Stimulated activated CD8-positive, alpha-beta memory T cell treated with anti-CD3 and anti-CD28 coated beads, Interleukin-12 subunit alpha, Interleukin-12 subunit beta, amount 100 ng/mL, for 24 hours (primary cell): ENCODE data around the gene FLNB.

ENCODE experiments used
- DNase-seq: peaks from one replicate; pipeline ENCODE4 v3.0.0-alpha.2; 2020; ENCODE audit errors: extremely low read depth

The FLNB gene

DNA sequence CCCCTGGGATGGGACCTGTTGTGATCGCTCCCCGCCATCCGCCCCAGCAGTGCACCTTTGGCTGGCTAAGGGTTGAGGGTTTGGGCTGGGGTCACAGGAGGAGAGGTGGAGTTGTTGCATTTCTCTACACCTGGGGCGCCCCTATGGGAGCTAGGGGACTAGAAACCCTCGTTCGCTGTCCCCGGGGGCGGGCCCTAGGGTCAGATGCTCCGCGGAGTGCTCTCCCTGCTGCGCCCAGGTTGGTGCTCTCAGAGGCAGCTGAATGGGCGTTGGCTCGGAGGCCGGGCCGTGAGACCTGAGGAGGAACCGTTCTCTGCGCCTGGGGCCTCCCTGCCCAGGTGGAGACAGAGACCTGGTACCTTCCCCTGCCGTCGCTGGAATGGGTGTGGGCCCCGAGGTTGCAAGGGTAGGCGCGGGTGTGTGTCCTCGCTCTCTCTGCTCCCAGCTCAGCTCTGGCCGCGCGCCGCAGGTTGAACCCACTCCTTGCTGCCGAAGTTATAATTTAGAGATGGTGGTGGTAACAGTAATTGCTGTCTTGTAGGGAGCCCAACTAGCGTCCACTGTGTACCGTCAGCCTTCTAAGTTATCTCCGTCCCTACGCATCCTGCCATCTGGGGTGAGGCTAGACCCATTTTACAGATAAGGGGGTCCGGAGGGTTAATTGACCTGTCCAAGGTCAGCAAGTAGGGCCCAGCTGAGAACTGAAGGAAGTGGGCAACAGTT is 965 bp downstream of the FLNB start:
- no peak for DNase-seq

DNA sequence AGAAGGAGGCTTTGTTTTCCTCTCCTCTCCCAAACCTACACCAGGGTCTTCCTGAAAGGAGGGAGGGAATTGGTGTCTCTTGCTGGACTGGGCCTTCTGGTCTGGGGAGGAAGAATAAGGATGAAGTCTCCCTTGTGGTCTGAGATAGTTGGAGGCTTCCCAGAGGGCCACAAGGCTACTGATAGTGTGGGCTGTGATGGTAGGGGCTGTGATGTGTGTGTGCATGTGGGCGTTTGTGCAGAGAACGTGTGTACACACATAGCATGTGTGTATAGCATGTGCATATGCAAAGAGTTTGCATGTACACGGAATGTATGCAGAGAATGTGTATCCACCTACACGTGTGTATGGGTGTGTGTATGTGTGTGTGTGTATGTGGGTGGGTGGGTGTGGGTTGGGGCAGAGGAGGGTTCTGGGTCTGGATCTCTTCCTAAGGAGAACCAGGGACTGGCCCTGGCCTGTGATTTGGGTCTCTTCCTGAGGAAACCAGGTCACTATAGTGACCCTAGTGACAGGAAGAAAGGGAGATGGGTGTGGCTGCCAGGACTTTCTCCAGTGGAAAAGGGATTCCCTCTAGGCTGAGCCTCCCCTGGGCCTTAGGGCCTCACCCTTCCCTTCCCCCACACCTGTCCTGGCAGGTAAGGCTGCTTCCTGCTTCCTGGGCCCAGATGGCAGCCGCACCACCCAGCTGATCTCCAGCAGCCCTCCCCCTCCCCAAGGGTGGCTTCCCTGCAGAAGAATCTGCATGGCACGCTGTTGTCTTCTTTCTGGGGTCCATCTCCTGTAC is 1.7 kb downstream of the FLNB start:
- no peak for DNase-seq

DNA sequence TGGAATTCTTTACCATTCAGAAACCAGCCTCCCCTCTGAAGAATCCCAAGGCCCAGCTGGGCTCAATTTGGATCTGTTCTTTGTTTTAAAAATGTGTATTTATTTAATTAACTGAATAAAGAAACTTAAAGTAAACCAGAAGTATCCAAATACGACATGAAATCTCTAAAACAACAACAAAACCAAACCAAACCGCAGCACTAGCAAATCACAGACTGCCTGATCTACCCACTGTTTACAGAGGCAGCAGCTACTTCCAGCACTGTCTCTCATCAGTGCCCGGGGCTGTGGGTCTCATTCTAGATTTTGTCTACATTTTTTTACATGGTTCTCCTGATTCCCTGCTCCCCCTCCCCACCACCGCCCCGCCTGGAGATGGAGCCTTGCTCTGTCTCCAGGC is 2.3 kb downstream of the FLNB start:
- no peak for DNase-seq

DNA sequence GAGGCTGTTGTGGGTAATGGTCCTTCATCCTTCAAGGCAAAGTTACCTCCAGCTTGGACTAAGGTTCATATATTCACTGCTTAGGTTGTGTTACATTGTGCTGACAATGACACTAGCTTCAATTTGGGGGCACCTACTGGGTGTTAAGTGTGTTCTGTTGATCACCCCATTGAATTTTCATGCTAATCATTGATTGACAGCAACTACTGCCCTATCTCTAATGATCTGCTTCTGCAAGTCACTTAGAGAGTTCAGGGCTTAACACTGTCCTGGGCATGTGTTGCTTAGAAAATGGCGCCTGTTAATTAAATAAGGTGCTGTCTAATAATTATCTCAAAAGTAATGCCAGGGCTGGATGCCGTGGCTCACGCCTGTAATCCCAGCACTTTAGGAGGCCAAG is 3.4 kb downstream of the FLNB start:
- no peak for DNase-seq

DNA sequence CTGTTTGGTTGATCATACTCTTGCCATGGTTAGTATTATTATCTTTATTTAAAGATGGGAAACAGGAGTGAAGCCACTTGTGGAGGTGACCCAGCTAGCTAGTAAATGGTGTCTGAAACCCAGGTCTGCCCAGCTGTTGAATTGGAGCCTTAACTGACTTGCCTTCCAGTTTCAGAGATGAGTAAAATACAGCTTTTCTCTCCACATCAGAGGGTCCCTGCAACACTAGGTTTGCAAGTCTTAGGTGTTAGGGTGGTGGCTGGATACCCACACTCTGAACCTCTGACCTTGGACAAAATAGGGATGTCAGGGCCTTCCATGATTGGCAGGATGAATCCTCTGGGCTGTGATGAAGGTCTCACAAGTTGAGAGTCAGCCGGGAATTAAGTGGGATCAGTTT is 4.1 kb downstream of the FLNB start:
- no peak for DNase-seq

DNA sequence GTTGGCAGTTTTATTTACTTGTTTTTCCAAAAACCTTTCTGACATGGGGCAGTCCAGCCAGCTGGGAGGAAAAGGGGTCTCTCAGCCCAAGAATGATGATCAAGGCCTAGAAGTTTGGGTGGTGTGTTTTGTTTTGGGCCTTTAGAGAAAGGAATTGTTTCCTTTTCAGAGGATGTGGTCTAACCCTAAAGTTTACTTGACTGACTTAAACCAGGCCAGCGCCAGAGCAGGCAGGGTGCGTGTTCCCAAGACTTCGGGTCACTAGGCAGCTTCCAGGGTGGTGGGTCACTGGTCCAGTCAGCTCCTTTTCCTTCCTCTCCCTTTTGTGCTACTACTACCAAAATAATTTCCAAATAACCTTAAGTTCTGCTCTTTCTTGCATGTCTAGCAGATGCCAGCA is 4.9 kb downstream of the FLNB start:
- DNase-seq = no peak

DNA sequence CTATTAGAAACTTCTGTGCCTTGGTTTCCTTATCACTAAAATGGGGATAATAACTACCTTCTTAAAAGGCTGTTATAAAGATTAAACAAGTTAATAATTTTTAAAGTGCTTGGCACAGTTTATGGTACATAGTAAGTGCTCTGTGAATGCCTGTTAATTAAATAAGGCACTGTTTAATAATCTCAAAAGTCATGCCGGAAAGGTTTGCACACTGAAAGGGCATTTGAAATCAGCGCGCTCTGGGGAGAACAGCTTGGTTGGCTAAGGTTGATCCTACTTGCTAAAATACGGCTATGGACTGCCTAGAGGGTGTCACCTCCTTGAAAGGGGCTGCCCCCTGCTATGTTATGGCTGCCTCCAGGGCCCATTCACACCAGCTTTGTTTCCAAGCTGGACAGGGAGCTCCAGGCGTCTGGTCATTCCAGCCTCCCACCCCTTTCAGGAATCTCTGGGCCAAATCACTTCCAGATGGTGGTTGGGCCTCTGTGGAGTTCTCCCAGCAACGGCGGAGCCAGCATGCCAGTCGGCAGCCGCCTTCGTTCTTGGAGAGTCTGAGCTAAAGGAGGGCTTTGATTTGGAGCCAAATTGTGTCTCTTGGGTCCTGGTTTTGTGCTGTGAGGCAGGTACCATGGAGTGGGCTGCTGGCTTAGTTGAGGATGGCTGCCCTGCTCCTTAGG is 5.9 kb downstream of the FLNB start:
- DNase-seq = no peak

DNA sequence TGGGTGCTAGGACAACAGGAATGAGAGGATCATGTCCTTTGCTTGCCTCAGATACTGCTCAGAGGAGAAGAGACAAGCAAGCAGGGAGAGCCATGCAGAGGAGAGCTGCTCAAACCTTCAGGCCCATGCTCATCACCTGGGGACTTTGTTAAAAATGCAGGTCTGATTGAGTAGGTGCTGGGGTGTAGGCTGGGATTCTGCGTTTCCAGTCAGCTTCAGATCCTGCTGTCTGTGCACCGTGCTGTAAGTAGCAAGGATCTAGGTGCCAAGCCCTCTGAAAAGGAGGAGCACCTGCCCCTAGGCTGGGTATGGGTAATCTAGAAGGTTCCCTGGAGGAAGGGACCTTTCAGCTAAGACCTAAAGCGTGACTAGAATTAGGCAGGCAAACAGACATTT is 7.3 kb downstream of the FLNB start:
- no peak for DNase-seq

DNA sequence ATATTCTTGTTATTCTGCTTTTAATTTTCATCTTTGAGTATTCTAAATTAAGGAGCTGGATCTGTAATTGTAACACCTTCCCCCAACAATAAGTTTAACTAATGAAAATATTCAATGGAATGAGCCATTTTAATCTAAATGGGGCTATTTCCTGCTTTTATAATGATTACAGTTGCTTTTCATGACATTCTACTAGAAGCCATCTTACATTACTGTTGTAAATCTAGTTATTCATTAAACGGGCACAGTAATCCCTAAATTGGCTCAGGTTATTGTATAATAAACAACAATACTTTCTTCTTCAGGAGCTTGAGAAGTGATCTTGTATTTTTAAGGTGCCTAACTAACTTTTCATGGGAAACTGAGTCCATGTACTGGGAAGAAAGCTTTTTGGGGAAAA is 8.5 kb downstream of the FLNB start:
- no peak for DNase-seq

DNA sequence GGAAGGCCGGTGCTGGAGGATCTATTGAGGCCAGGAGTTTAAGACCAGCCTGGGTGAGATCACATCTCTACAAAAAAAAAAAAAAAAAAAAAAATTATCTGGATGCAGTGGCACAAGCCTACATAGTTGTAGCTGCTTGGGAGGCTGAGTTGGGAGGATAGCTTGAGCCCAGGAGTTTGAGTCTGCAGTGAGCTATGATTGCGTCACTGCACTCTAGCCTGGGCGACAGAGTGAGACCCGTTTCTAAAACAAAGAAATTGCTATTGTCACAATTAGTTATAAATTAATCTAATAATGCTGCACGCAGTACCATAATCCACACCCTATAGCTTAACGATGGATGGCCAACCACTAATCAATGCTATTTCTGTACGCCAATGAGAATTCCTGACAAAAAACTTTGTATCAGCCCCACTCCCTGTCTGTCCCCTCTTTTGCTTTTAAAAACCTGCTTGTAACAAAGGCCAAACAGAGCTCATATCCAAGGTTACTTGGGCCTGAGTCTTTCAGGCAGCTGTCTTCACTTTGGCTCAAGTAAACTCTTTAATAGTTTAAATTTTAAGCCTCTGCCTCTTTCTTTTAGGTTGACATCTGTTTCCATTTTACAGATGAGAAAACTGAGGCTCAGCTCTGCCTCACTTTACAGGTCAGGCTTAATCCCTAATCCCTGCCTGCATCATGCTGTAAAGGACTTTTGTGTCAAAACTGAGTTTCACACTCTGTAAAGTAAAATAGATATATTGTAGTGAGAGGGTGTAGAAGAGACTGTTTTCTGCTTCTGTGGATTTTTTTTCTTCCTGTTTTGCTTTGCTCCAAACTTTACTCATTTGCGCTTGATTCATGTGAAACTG is 10.9 kb downstream of the FLNB start:
- DNase-seq = no peak

DNA sequence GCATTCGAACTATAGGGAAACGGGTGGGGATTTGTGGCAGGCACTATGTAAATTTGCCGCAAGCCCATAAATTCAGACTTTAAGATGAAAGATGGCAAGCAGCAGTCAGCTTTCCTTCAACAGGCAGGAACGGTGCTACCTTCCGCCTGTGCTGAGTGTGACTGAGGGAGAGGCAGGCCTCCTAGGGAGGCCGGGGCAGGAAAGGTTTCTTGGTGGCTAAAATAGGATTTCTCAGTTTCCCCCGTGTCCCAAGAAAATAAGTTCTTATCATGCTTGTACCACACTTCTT is 12.5 kb downstream of the FLNB start:
- no peak for DNase-seq

DNA sequence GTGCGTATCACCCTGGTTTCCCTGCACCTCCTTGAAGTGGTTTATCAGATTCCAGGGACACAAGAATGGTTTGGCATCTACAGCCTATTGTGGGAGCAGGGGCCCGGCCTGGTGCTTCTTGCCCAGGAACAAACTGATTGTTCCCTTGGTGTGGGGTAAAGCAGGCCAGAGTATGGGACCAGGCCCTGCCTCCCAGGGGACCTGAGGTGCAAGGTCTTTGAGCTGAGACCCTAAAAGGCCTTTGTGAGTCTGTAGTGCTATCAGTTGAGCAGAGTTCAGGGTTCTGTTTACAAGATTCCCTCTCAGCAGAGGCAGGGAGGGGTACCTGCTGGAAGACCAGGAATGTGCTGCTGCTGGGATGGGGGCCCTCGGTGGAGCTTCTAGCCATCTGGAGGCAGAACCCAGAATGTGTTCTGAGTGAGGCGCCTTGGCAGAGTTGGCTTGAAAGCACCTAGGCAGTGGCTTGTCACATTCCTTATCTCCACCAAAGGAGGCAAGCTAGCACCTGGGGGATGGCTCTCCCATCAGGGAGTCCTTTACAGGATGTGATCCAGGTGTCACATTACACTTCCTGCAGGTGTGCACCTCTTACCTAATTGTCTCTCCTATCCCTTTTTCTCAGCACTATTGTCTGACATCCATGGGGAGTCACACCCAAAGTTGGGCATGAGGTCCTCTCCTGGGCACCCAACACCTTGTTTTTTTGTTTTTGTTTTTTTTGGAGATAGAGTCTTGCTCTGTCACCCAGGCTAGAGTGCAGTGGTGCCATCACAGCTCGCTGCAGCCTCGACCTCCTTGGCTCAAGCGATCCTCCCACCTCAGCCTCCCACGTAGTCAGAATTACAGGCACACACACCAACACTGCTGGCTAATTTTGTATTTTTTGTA is 13.1 kb downstream of the FLNB start:
- no peak for DNase-seq

DNA sequence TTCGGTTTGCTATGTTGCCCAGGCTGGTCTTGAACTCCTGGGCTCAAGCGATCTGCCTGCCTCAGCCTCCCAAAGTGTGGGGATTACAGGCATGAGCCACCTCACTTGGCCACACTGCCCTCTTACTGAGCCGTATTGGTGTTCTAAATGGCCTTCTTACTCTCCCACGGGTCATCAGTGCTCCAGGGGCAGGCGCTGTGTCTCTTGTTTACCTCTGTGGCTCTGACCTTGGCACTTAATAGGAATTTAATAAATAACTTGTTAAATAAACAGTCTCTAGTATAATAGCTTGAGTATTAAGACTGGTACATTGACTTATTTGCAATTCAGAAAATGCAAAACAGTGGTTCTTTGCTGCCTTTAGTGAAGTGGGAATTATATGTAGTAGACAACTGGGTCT is 13.7 kb downstream of the FLNB start:
- DNase-seq = no peak

DNA sequence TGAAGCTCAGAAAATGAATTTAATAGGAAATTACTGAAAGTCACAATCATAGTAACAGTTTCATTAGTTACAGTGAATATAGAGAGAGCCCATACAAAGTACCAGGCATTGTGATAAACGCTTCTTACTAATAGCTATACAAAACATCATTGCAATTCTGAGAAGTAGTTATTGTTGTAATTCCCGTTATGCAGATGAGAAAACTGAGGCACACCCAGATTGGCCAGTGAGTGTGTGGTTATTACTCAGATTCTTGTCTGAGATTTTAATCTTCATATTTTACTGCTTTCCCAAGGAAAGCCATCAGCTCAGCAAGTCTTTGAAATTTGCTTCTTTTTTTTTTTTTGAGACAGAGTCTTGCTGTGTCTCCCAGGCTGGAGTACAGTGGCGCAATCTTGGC is 14.3 kb downstream of the FLNB start:
- DNase-seq = no peak

DNA sequence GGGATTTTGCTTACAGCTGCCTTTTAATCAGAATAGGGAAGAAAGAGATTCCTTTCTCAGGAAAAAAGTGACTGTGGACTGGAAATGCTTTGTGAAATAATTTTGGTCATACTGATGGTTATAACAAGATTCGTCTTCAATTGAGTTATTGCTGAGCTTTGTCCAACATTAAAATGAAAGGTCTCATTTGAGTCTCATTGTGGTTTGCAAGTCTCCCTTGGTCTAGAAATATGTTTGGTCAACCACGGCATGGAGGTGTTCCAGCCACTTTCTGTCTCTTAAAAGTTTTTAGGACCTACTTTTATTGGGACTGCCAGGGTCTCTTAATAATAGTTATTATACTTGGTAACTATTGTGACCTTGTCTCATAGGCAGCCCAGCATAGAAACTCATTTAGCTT is 15.3 kb downstream of the FLNB start:
- no peak for DNase-seq

DNA sequence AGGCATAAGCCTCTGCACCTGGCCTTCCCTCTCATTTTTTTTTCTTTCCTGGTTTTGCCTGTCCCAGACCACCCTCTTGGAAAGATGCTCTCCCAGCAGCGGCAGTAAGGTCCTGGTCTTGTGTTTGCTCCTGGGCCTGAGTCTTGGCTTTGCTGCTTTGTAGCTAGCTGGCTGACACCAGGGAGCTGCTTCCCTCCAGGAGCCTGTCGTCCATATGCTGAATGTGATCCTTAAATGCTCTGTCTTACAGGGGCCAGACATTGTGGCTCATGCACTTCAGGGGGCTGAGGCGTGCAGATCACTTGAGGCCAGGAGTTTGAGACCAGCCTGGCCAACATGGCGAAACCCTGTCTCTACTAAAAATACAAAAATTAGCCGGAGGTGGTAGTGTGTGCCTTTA is 17.2 kb downstream of the FLNB start:
- no peak for DNase-seq

DNA sequence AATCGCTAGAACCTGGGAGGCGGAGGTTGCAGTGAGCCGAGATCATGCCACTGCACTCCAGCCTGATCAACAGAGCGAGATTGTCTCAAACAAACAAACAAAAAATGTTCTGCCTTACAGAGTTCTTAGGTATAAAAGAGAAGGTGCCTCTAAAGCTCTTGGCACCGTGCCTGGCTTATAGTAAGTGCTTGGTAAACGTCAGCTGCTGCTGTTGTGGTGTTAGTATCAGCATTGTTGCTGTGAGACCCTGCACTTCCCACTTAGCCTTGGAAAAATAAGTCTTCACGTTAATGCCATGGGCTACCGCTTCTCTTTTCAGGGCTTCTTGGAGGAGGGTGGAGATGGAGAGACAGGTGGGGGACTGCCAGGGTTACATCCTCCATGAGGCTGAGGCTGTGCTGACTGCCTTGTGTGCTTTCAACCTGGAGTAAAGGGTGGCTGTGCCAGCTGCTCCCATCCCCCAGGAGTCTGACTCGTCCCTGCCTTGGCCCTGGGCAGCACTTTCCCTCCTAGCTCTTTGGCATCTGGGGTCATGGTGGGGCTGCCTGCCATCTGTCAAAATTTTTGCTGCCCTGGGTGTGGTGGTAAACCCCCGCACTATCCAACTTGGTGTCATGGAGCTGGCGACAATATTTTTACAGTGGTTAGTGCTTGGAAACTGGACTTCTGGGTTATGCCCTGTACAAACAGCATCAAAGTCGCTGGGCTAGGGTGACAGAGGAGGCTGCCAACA is 17.8 kb downstream of the FLNB start:
- DNase-seq = no peak

DNA sequence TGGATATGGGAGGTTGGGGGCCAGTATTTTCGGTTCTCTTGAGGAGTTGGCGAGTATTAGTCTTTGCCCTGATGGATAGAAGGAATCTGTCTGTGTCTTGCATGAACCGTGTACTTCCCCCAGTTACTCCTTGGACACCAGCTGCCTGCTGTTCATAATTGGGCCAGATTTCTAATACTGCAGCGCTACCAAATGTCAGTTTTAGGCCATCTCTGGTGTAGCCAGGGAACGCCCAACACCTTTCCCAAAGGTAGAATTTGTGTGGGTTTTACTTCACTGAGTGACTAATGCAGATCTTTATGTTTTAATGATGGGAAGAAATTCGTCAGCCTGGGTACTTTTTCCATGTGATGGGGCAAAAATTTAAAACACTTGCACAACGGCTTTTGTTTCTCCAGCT is 18.4 kb downstream of the FLNB start:
- no peak for DNase-seq

DNA sequence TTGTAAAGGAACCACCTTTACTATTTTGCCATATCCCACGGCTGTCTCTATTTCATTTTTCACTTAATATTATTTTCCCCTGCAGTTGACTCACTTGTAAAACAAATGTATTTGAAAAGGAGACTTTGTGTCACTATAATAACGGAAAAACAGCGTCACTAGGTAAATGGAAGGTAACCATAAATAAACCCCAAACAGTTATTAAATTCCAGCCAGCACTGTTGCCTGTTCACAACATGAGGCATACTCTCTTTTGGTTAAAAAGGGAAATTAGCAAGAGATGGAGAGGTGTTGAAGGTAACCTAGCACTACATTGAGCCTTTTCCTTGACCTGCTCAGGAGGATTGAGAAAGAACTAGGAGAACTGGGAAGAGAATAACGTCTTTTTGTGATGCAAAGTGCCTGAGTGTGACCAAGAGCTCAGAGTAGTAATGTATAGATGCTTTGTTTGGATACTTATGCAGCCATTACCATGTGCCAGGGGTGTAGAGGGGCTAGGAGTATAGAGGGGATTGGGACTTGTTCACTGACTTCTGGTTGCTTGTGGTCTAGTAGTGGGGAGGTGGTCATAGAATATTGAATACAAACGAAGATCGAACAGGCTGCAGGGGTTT is 19.6 kb downstream of the FLNB start:
- DNase-seq = no peak

DNA sequence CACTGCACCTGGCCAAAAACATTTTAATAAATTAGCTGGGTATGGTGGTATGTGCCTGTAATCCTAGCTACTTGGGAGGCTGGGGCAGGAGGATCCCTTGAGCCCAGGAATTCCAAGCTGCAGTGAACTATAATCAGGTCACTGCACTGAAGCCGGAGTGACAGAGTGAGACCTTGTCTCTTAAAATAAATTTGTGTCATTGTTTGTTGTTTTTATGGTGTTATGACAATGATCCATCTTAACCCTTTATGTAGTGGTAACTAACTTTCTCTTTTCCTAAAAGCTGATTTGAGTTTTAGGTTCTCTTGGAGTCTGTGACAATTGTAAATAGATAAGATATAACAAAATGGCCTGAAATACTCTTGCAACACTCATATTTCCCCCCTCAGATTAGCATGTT is 20.7 kb downstream of the FLNB start:
- DNase-seq = no peak
